Mucosa of stomach (tissue), 1 donor: ENCODE results near the gene BABAM1.

ENCODE experiments used
- H3K27me3 ChIP-seq: one replicate; pipeline ENCODE4 v1.7.0; 2013; ENCODE audit warnings: mild to moderate bottlenecking, low read length; ENCODE audit not compliant: control insufficient read depth, insufficient read depth
- H3K36me3 ChIP-seq: one replicate; pipeline ENCODE4 v1.7.0; 2013; ENCODE audit warnings: low read length; ENCODE audit not compliant: control insufficient read depth, insufficient read depth
- H3K4me1 ChIP-seq: one replicate; pipeline ENCODE4 v1.7.0; 2013; ENCODE audit warnings: mild to moderate bottlenecking, low read length; ENCODE audit not compliant: control insufficient read depth, insufficient read depth
- H3K4me3 ChIP-seq: one replicate; pipeline ENCODE4 v1.7.0; 2013; ENCODE audit warnings: low read length
- H3K9ac ChIP-seq: one replicate; pipeline ENCODE4 v1.7.0; 2013; ENCODE audit warnings: mild to moderate bottlenecking, low read length, moderate library complexity
- H3K9me3 ChIP-seq: one replicate; pipeline ENCODE4 v1.7.0; 2013; ENCODE audit warnings: mild to moderate bottlenecking, low read length, moderate library complexity; ENCODE audit not compliant: control insufficient read depth
- donor health status: Pancreatic carcinoma.

Gene BABAM1

DNA sequence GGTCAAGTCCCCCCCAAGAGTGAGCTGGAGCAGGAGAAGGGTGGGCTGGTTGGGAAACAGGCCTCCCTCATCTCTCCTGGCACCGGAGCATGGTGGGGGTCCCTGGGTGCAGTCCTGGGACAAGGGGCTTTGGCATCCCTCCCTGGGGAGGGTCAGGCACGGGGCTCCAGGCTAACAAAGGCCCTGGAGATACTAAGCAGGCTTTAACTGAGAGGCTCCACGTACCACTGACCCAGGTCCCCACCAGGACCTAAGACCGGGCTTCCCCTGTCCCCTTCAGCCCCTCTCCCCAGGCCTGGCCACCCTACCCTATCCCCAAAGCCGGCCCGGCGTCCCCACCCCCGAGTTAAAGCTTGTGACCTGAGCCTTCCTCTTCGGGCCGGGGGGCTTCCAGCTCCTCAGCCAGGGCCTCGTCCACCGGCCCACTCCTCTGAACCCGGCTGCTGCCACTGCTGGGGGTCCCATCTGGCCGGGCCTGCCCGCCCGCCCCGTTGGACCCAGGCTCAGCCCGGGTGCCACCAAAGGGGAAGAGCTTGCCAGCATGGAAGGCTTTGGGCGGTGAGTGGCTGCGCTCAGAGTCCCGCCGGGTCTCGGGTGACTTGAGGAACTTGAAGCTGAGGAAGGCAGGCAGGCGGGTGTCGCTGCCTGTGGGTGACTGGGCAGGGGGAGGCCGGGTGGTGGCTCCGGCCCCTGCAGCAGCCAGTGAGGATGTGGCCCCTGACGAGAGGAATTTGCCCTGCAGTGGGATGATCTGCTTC is 57.3 kb downstream of the BABAM1 start:
- Histone ChIP-seq H3K4me1 (peaks cover 18% of the 10 kb centered on the region), H3K9ac (no peak overlapping the region), H3K9me3 (no peaks in the 10 kb centered on the region), H3K4me3 (no peak overlapping the region), H3K36me3 (no peaks in the 10 kb centered on the region), H3K27me3 (peaks cover 8% of the 10 kb centered on the region)

DNA sequence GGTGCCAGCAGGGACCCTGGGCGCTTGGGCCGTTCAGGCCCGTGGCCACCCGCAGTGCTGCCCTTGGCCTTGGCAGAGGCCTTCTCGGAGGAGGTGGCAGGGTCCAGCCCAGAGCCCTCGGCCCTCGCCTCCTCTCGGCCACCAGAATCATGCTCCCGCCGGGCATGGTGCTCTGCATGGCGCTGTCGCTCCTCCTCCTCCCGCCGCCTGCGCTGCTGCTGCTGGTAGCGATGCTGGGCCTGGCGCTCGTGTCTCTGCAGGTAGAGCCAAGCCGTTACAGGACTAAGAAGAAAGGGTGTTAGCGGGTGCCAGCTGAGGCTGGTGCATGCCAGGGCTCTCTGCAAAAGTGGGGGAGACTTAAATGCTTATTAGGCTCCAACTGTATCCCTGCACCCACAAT is 57.9 kb downstream of the BABAM1 start:
- Histone ChIP-seq H3K36me3 (no peaks in the 10 kb centered on the region), H3K27me3 (peaks cover 14% of the 10 kb centered on the region), H3K9me3 (no peaks in the 10 kb centered on the region), H3K9ac (no peak overlapping the region), H3K4me3 (no peak overlapping the region), H3K4me1 (peaks cover 18% of the 10 kb centered on the region)

DNA sequence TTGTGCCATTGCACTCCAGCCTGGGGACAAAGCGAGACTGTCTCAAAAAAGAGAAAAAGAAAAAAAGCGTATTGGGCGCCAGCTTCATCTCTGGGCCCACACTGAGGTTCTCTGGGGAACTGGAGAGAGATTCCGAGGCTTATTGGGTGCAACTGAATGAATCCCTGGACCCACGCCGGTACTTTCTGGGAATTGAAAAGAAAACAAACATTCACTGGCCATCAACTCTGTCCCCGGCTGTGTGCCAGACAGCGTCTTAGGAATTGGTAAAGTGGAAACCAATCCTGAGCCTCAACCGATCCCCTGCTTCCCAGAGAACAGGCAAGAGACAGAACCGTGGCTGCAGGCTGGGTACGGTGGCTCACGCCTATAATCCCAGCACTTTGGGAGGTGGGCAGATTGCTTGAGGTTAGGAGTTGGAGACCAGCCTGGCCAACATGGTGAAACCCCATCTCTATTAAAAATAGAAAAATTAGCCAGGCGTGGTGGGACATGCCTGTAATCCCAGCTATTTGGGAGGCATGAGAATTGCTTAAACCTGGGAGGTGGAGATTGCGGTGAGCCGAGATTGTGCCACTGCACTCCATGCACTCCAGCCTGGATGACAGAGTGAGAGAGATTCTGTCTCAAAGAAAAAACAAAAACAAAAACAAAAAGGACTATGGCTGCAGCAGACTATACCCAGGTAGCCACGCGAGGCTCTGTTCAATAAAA is 58.8 kb downstream of the BABAM1 start:
- H3K27me3 ChIP-seq, result peaks cover 23% of the 10 kb centered on the region
- H3K4me1 ChIP-seq, result peaks cover 18% of the 10 kb centered on the region
- no peak overlapping the region for H3K4me3 ChIP-seq
- no peak overlapping the region for H3K9ac ChIP-seq
- H3K9me3 ChIP-seq, result no peaks in the 10 kb centered on the region
- no peaks in the 10 kb centered on the region for H3K36me3 ChIP-seq

DNA sequence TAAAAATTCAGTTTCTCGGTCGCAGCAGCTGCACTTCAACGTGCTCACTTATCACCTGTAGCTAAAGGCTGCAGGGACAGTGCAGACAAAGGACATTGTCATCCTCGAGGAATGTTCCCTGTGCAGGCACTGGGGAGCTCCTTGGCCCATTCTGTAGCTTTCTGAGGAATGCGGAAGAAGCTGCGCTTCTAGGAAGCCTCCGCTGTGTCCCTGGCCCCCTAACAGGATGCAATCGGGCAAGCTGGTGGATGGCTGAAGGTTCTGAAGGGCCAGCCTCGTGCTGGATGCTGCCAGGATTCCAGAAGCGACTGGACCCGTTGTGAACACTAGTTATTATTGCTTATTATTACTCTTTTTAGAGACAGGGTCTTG is 59.3 kb downstream of the BABAM1 start:
- H3K36me3 ChIP-seq, result no peaks in the 10 kb centered on the region

GRCh38 chr19:17327068-17327653 is 59.9 kb downstream of the BABAM1 start:
- H3K27me3 ChIP-seq, result peaks cover 24% of the 10 kb centered on the region
- no peak overlapping the region for H3K4me3 ChIP-seq
- H3K9ac ChIP-seq, result no peak overlapping the region

More for the DNA sequence above, 59.3 kb downstream of the BABAM1 start:
- Histone ChIP-seq H3K4me3 (no peak overlapping the region), H3K9me3 (no peaks in the 10 kb centered on the region), H3K27me3 (peaks cover 24% of the 10 kb centered on the region), H3K4me1 (peaks cover 18% of the 10 kb centered on the region), H3K9ac (no peak overlapping the region)

DNA sequence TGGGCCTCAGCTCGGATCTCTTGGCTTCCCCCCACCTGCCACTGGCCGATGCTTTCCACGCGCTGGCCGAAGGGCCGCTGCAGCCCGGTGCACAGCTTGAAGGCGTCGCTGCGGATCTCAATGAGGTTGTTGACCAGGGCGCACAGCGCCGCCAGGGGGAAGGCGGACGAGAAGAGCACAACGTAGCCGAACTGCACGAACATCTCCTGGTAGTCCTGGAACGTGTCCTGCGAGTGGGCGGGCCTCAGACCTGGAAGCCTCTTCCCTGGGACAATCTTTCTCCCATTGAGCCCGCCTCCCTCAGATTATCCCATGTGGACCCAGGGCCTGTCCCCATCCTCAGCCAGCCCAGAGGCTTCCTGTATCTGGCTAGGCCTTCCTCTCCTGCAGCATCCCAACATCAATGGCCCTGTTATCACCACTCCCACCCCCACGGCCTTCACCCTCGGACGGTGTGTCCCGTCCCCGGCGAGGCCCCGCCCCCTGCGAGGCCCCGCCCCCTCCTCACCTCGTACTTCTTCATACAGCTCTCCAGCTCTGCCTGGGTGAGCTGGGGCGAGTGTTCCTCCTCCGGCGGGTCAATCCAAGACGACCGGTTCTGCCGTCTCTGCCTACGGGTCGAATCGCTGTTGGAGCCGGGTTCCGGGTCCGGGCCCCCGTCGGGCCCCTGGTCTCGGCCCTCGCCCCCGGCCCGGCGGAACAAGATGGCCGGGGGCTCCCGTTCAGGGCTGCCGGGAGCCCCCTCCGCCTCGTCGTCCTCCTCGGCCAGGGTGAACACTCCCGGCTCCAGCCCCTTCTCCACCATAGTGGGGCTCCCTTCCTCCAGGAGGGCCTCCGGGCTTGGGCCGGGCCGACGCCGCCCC is 60.6 kb downstream of the BABAM1 start:
- no peaks in the 10 kb centered on the region for H3K36me3 ChIP-seq
- H3K27me3 ChIP-seq, result peaks cover 24% of the 10 kb centered on the region
- H3K4me3 ChIP-seq, result no peak overlapping the region
- H3K9me3 ChIP-seq, result no peaks in the 10 kb centered on the region
- H3K9ac ChIP-seq, result peak overlapping the region; percentile 59
- H3K4me1 ChIP-seq, result peaks cover 18% of the 10 kb centered on the region

More at GRCh38 chr19:17327068-17327653, 59.9 kb downstream of the BABAM1 start:
- H3K4me1 ChIP-seq, result peaks cover 18% of the 10 kb centered on the region
- H3K9me3 ChIP-seq, result no peaks in the 10 kb centered on the region
- H3K36me3 ChIP-seq, result no peaks in the 10 kb centered on the region
